ENCODE results near the gene LAMB3.

Gene LAMB3

GRCh38 chr1:209633335-209633997 lies 18.8 kb downstream of the LAMB3 start:
- H3K4me3 ChIP-seq (ENCODE audit: low read depth, low read length) = no peak overlapping the region
- TF ChIP-seq CTCF (IDR thresholded peaks at IDR 0.05; ENCODE audit: low read depth, low read length) = no peak

GRCh38 chr1:209630383-209631225 lies 21.6 kb downstream of the LAMB3 start:
- TF ChIP-seq CTCF (IDR thresholded peaks at IDR 0.05; ENCODE audit: low read depth, low read length) = no peak

GRCh38 chr1:209629621-209630382 lies 22.4 kb downstream of the LAMB3 start:
- H3K4me3 ChIP-seq (ENCODE audit: low read depth, low read length) = no peak overlapping the region
- TF ChIP-seq CTCF (IDR thresholded peaks at IDR 0.05; ENCODE audit: low read depth, low read length) = no peak

More at GRCh38 chr1:209630383-209631225, 21.6 kb downstream of the LAMB3 start:
- no peak overlapping the region for H3K4me3 ChIP-seq (ENCODE audit: low read depth, low read length)

GRCh38 chr1:209628618-209629299 lies 23.5 kb downstream of the LAMB3 start:
- TF ChIP-seq CTCF (IDR thresholded peaks at IDR 0.05; ENCODE audit: low read depth, low read length) = no peak
- no peak overlapping the region for H3K4me3 ChIP-seq (ENCODE audit: low read depth, low read length)

- no peak overlapping the region for H3K4me3 ChIP-seq (ENCODE audit: low read depth, low read length)
Observed at GRCh38 chr1:209627732-209628196, 24.5 kb downstream of the LAMB3 start.

More at GRCh38 chr1:209627732-209628196, 24.5 kb downstream of the LAMB3 start:
- peak; percentile 98 for TF ChIP-seq CTCF (IDR thresholded peaks at IDR 0.05; ENCODE audit: low read depth, low read length)
